Lung (tissue), 12 donors: Measurements from ENCODE around the gene PRKCE. TPM values are rescaled to one million over a fixed set of nuclear protein-coding genes. Genes with fewer than 3 reads are reported as not detected.

ENCODE experiments used
- ATAC-seq: fragments of 200-7000 bp; cut with Tn5 transposase; one replicate; pipeline ENCODE4 v1.9.1; 2020; ENCODE audit warnings: moderate number of reproducible peaks; ENCODE audit not compliant: insufficient read depth, low FRiP score
- DNase-seq, 3 donors: peaks; one replicate each; pipeline ENCODE4 v3.0.0-alpha.2; 2013 to 2017
- H3K27ac ChIP-seq, 2 donors: one replicate each; pipeline ENCODE4 v1.5.1; 2013; ENCODE audit warnings: mild to moderate bottlenecking in 2 of 2, moderate library complexity in 2 of 2, control low read depth in 1 of 2, inconsistent platforms in 1 of 2, low read depth in 1 of 2, low read length in 1 of 2
- H3K27me3 ChIP-seq, 3 donors: one replicate each; pipeline ENCODE4 v1.5.1; 2013; ENCODE audit warnings: low read length in 2 of 3; ENCODE audit not compliant: control insufficient read depth in 3 of 3, insufficient read depth in 3 of 3
- H3K36me3 ChIP-seq, 4 donors: one replicate each; pipeline ENCODE4 v1.5.1; 2013; ENCODE audit warnings: low read length in 4 of 4, mild to moderate bottlenecking in 1 of 4, moderate library complexity in 1 of 4; ENCODE audit not compliant: control insufficient read depth in 4 of 4, insufficient read depth in 4 of 4
- H3K4me1 ChIP-seq, 5 donors: one replicate each; pipeline ENCODE4 v1.5.1; 2013; ENCODE audit warnings: low read length in 5 of 5, mild to moderate bottlenecking in 2 of 5, moderate library complexity in 1 of 5; ENCODE audit not compliant: control insufficient read depth in 5 of 5, insufficient read depth in 5 of 5
- H3K4me3 ChIP-seq: one replicate; pipeline ENCODE4 v1.5.1; 2013; ENCODE audit warnings: mild to moderate bottlenecking, control low read depth, moderate library complexity
- H3K9ac ChIP-seq, 2 donors: one replicate each; pipeline ENCODE4 v1.5.1; 2013; ENCODE audit warnings: low read length in 2 of 2, control low read depth in 1 of 2; ENCODE audit not compliant: insufficient read depth in 1 of 2
- H3K9me3 ChIP-seq, 4 donors: one replicate each; pipeline ENCODE4 v1.5.1; 2013; ENCODE audit warnings: low read length in 3 of 4, mild to moderate bottlenecking in 1 of 4, moderate library complexity in 1 of 4; ENCODE audit not compliant: control insufficient read depth in 4 of 4, insufficient read depth in 3 of 4
- CTCF ChIP-seq: IDR thresholded peaks from 2 replicates; pipeline ENCODE4 v1.5.1; 2012; ENCODE audit warnings: mild to moderate bottlenecking; ENCODE audit errors: control extremely low read depth, extremely low read depth
- WGBS, 2 donors: extraction: QIAGEN DNeasy Blood & Tissue Kit; methylation state at CpG; one replicate each; pipeline ENCODE4 v1.1.7; 2013; 5-methylcytosine and 5-hydroxymethylcytosine counted together
- polyA plus RNA-seq, 2 donors: library from polyadenylated mRNA; stranded (reverse); fragments of 200-250 nt; gene quantifications; one replicate each; pipeline ENCODE4 v1.2.1, GENCODE V29; 2013
- total RNA-seq, 2 donors: library from RNA; depleted of rRNA in 1 of 2; stranded (reverse); fragments of >200 nt in 1 of 2; gene quantifications; one replicate each; pipeline ENCODE4 v1.2.1, GENCODE V29; 2014 to 2021
- donor health status: control.
- donor health status: control.
- donor health status: Bipolar disorder and iron deficiency.
- donor health status: healthy.
- donor health status: DM: yes; HTN: yes; CAD: no.

Gene PRKCE
- total and polyA plus RNA-seq, 4 donors: 12.5 to 82.2 (median 32.1) TPM

GRCh38 chr2:45643543-45644542, 7.6 kb upstream of the PRKCE start:
- Histone ChIP-seq H3K27me3 (peaks cover 0 to 2% (median 0%) of the 10 kb centered on the region in 3 donors), H3K27ac (peak overlapping the region in 1 of 2 donors; percentile 44), H3K4me1 (peaks cover 0 to 9% (median 2%) of the 10 kb centered on the region in 5 donors), H3K4me3 (peak overlapping the region; percentile 21), H3K9ac (peak overlapping the region; percentile 24 to 31), H3K9me3 (peaks cover 0 to 1% (median 0%) of the 10 kb centered on the region in 4 donors), H3K36me3 (no peaks in the 10 kb centered on the region)
- peak; percentile 79 to 83 (median 80) for DNase-seq
- 12% methylated on average over 42 to 49 of the region's 49 CpGs for WGBS, 2 donors
- peak; percentile 90 for ATAC-seq
- peak; percentile 97 for TF ChIP-seq CTCF

DNA sequence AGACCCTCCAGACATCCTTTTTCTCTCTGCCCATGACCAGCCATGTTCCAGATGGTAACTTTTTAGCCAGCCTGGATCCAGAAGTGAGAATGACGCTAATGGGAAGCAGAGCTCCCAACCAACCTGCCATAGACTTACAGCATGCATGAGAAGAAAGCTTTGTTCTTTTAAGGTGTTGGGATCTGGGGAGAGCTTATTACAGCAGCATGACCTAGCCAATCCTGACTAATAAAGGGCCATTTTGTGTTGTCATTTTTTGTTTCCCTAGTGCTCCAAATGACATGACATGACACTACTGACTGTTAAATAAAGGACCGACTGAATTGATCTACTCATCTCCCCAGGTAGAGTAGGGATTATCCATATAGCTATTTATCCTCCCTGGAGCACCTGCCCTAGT, 5.2 kb upstream of the PRKCE start:
- Histone ChIP-seq H3K4me1 (peaks cover 0 to 19% (median 4%) of the 10 kb centered on the region in 5 donors), H3K36me3 (no peaks in the 10 kb centered on the region), H3K4me3 (no peak overlapping the region), H3K9ac (no peak overlapping the region), H3K9me3 (peaks cover 0 to 1% (median 0%) of the 10 kb centered on the region in 4 donors), H3K27ac (no peak overlapping the region), H3K27me3 (no peaks in the 10 kb centered on the region)
- TF ChIP-seq CTCF: no peak
- no peak for ATAC-seq
- 96% methylated on average over 2 of the region's 2 CpGs for WGBS, 2 donors
- no peak for DNase-seq

DNA sequence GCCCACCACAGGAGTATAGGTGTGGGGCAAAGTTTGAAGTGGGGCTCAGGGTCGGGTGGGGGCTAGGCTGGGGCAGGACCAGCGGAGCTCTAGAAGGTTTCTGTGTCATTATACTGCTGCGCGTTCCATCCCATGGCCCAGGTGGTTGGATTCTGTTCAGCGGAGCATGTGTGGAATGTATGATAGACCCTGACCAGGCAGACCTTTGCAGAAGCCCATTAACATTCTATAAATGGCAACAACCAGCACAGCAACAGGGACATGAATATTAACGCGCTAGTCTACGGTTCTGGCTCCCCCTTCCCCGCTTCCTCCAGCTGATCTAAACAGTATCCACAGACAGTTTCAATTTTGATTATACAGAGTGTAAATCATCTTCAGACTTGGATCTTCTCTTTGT, 4.1 kb upstream of the PRKCE start:
- Histone ChIP-seq H3K9me3 (peaks cover 0 to 1% (median 0%) of the 10 kb centered on the region in 4 donors), H3K9ac (no peak overlapping the region), H3K36me3 (no peaks in the 10 kb centered on the region), H3K4me1 (peaks cover 0 to 23% (median 4%) of the 10 kb centered on the region in 5 donors), H3K4me3 (no peak overlapping the region), H3K27me3 (no peaks in the 10 kb centered on the region), H3K27ac (no peak overlapping the region)
- TF ChIP-seq CTCF: no peak
- WGBS, 2 donors: 73 to 75% methylated on average over 9 of the region's 9 CpGs
- no peak for ATAC-seq
- DNase-seq: no peak
